Suppressor macrophage (primary cell): ENCODE data around the gene C10orf120.

Experiments
- DNase-seq, 4 experiments: peaks; one replicate each; pipeline ENCODE4 v3.0.0-alpha.2; 2020 to 2022
- total RNA-seq, 17 experiments: gene quantifications; one replicate each; lab custom pipeline; 2026; ENCODE audit warnings: mixed read lengths in 6 of 17, inconsistent platforms in 3 of 17; lab: John Stamatoyannopoulos, UW

Gene C10orf120
- total RNA-seq: 0 to 0.55 (median 0) reads per million in 17 experiments

GRCh38 chr10:122699796-122700455 is at the start of gene C10orf120:
TSS of gene C10orf120 (minus strand) at chr10:122699846. CDS start at chr10:122699790, 56 bp downstream.
- no peak for DNase-seq

DNA sequence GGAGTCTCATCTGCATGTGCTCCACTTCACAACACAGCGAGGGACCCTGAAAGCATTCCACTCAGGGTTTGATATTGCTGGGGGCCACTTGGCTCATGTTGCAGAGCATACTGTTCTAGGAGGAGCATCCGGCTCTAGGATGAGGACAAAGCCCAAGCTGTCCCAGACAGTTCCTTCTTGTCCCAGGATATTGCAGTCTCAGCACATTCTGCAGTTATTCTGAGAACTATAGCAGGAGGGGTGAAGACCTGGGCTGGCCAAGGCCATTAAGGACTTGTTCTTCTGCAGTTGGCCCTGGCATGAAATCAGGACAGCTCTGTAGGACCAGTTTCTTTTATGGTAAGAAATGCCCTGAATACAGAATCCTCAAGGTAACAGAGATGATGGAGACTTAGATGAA is 48.9 kb upstream of the C10orf120 start:
- DNase-seq: no peak

GRCh38 chr10:122746408-122746807 is 46.8 kb upstream of the C10orf120 start:
- no peak for DNase-seq

- no peak for DNase-seq
These were observed 44.6 kb upstream of the C10orf120 start for GRCh38 chr10:122744257-122744656.

- no peak for DNase-seq
These were observed 41.0 kb upstream of the C10orf120 start for GRCh38 chr10:122740640-122741039.

DNA sequence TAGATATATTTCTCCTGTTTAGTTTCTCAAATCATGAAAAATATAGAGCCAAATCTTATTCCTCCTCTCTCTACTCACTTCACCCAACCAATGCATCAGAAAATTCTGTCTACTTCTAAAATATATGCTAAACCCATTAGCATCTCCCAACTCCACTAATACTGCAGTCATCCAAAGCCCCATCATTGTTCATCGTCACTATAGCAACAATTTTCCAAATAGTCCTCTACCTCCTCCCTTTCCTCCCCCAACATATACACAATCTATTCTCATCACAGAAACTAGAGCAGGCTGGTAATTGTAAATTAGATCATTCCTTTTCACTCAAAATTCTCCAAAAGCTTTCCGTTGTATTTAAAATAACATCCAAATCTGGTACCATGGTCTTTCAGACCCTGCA is 38.4 kb upstream of the C10orf120 start:
- no peak for DNase-seq

DNA sequence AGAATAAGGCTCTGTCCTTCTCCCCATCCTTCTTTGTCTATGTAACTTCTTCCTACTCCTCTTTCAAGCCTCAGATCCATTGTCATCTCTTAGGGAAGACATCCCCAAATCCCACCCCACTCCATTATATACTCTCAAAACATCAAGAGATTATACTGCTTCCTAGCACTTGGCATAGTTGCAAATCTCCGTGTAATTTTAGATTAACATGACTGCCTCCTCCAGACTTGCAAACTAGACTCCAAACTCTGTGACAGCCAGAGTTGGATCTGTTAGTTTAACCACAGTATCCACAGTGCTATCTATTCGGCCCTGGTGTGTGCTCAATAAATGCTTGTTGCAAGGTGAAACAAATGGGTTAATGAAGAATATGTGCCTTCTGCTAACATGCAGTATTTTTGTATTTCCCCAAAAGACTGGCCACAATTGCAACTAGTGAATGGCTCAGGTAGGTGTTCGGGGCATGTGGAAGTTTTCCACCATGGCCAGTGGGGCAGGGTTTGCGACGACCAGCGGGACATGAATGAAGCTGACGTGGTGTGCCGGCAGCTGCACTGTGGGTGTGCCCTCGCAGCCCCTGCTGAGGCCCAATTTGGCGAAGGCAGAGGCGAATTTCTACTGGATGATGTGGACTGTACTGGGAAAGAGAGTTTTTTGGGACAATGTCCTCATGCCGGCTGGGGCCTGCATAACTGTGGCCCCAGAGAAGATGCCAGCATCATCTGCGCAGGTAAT is 34.5 kb upstream of the C10orf120 start:
- DNase-seq: no peak

DNA sequence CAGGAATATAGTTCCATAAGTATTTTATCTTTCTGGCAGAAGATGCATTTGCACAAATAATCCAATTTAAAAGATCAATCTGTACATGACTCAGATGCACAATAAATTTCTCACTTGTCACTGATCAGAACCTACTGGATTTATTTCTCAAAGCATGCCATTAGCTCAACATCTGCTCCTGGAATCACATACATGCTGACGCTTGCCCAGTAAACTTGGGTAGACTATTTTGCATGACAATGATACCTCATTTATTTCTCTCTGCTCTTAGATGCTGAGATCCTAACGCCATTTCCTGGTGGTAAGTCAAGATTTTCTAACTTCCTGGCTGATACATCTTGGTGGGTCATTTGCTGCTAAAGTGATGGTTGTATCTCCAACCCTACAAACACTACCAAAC is 33.8 kb upstream of the C10orf120 start:
- DNase-seq: no peak

DNA sequence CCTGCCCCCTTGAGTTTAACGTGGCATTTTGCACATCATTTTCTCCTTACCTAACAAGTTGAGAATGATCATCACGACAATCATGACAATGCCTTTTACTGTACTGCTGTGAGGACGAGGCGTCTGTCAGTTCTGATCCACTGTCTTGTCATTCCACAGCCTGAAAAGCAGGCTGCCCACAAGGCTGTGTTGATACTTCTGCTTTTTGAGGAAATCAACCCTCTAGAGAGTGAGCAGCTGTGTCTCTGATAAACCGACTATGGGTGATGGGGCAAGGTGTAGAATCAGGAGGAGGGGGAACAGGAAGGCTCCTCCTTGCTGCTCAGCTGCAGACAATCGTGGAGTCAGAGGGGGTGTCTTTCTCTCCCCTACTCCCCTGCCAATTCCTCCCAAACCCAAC is 30.6 kb upstream of the C10orf120 start:
- DNase-seq: no peak

- DNase-seq: no peak
These were observed 29.5 kb upstream of the C10orf120 start for GRCh38 chr10:122729126-122729525.

GRCh38 chr10:122727426-122727825 is 27.8 kb upstream of the C10orf120 start:
- DNase-seq: no peak

GRCh38 chr10:122725768-122726167 is 26.1 kb upstream of the C10orf120 start:
- DNase-seq: no peak

DNA sequence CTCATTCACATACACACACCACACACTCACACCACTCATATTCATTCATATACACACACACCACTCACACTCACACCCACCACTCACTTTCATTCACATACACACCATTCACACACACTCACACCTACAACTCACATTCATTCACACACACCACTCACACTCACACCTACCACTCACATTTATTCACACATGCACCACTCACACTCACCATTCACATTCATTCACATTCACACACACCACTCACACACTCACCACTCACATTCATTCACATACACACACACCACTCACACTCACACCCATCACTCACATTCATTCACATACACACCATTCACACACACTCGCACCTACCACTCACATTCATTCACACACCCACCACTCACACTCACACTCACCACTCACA is 25.4 kb upstream of the C10orf120 start:
- DNase-seq: no peak

GRCh38 chr10:122721111-122721510 is 21.5 kb upstream of the C10orf120 start:
- no peak for DNase-seq

GRCh38 chr10:122716025-122716424 is 16.4 kb upstream of the C10orf120 start:
- no peak for DNase-seq

- DNase-seq: no peak
These were observed 15.9 kb upstream of the C10orf120 start for GRCh38 chr10:122715576-122715975.

GRCh38 chr10:122713091-122713885 is 13.6 kb upstream of the C10orf120 start:
- no peak for DNase-seq

- no peak for DNase-seq
These were observed 10.9 kb upstream of the C10orf120 start for GRCh38 chr10:122710576-122710975.

DNA sequence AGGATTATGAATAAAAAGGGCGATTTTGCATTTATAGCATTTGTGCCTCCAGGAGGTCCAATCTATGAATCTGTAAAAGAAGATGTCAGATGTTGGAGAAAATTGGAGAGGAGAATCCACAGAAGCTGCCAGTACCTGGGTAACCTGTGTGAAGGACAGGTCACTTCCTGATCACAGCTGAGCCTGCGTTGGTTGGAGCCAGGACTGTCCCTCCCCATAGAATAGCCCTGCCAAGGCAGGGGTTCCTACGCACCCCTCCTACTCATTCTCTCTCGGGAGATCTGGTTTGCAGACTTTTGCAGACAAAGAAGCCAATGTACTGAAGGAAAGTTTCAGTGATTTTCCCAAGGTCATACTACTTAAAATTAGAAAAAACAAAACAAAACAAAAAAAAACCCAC is 10.3 kb upstream of the C10orf120 start:
- DNase-seq: no peak

DNA sequence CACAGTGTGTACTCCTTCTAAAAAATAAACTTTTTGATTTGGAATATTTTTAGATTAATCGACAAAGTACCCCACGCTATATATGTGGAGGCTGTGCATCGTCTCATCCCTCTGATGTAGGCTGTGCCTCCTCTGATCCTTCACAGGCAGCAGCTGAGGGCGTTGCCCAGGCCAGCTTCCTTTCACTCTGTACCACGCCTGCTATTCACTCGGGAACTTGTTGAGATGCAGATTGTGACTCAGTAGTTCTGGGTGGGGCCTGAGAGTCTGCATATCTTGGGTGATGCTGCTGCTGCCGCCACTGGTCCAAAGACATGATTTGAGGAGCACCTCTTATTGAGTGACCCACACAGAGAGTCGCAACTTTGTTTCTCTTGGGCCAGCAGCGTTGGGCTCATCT is 7.9 kb upstream of the C10orf120 start:
- DNase-seq: no peak

DNA sequence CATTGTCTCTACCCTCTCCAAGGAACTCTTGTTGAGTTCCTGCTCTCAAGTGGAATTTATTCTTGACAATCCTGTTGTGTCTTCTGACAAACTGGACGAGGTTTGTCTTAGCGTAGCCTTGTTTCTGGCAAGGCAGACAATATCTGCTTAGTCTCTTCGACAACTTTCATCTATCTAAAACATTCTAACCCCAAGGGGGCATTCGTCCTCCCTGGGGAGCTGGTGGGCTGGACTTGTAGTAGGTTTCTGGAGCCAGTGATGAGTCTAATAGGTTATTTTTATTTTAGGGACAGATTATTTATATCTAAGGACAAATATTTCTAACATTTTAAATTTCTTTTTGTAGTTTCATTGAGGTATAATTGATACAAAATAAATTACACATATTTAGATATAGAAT is 7.3 kb upstream of the C10orf120 start:
- DNase-seq: no peak

- DNase-seq: no peak
These were observed 6.8 kb upstream of the C10orf120 start for GRCh38 chr10:122706467-122706866.
